ENCODE data around the gene MSH4.

- no peak for TF ChIP-seq CTCF (IDR thresholded peaks at IDR 0.05)
- TF ChIP-seq ZC3H11A (IDR thresholded peaks at IDR 0.05) = no peak
- no peak for TF ChIP-seq RCOR1 (IDR thresholded peaks at IDR 0.05; ENCODE audit: low read depth, low read length)
- TF ChIP-seq REST (IDR thresholded peaks at IDR 0.05) = no peak
- TF ChIP-seq MAFK (IDR thresholded peaks at IDR 0.05; ENCODE audit: partially characterized antibody) = no peak
- no peak for TF ChIP-seq CEBPB (IDR thresholded peaks at IDR 0.05)
- TF ChIP-seq BHLHE40 (IDR thresholded peaks at IDR 0.05; ENCODE audit: low read depth, low read length) = no peak
- no peak for TF ChIP-seq ATOH8 (CRISPR knock-in tag; IDR thresholded peaks at IDR 0.05; ENCODE audit: low read depth)
- no peak for TF ChIP-seq ELK1 (IDR thresholded peaks at IDR 0.05; ENCODE audit: low read depth, low read length)
- TF ChIP-seq POLR2A (IDR thresholded peaks at IDR 0.05; ENCODE audit: low read length) = no peak
- TF ChIP-seq MYC (IDR thresholded peaks at IDR 0.05; ENCODE audit: borderline replicate concordance, low read length) = no peak
- no peak for TF ChIP-seq SMC3 (IDR thresholded peaks at IDR 0.05)
These were observed 74.3 kb downstream of the MSH4 start for GRCh38 chr1:75870951-75871350.

Data from A549 (cell line).